Suprapubic skin (tissue), 4 donors: Measurements from ENCODE around the gene SCOC. TPM values are rescaled to one million over a fixed set of nuclear protein-coding genes. Genes with fewer than 3 reads are reported as not detected.

Experiments used
- DNase-seq, 2 donors: peaks; one replicate each; pipeline ENCODE4 v3.0.0-alpha.2; 2019; ENCODE audit warnings: low spot score in 2 of 2
- H3K27ac ChIP-seq: fragments of 200-600 bp; sonication (generic); one replicate; pipeline ENCODE4 v1.5.1; 2019
- H3K27me3 ChIP-seq: fragments of 200-600 bp; sonication (generic); one replicate; pipeline ENCODE4 v1.5.1; 2019
- H3K36me3 ChIP-seq: fragments of 200-600 bp; sonication (generic); one replicate; pipeline ENCODE4 v1.5.1; 2019
- H3K4me1 ChIP-seq: fragments of 200-600 bp; sonication (generic); one replicate; pipeline ENCODE4 v1.5.1; 2019
- H3K4me3 ChIP-seq: fragments of 200-600 bp; sonication (generic); one replicate; pipeline ENCODE4 v1.5.1; 2019; ENCODE audit warnings: mild to moderate bottlenecking
- H3K9me3 ChIP-seq: fragments of 200-600 bp; sonication (generic); one replicate; pipeline ENCODE4 v1.5.1; 2019
- CTCF ChIP-seq, 2 donors: fragments of 200-600 bp in 1 of 2; fragments of 450-650 bp in 1 of 2; sonication (generic) in 1 of 2; IDR thresholded peaks; one replicate each; pipeline ENCODE4 v1.5.1; 2016 to 2019; ENCODE audit warnings: antibody characterized with exemption in 2 of 2, mild to moderate bottlenecking in 1 of 2, moderate library complexity in 1 of 2
- EP300 ChIP-seq: sonication (generic); formaldehyde crosslinking; IDR thresholded peaks from one replicate; pipeline ENCODE4 v1.6.1; 2017; ENCODE audit warnings: antibody characterized with exemption
- POLR2A ChIP-seq, 2 donors: fragments of 450-650 bp; IDR thresholded peaks; one replicate each; pipeline ENCODE4 v1.6.1; 2017; ENCODE audit warnings: antibody characterized with exemption in 2 of 2, mild to moderate bottlenecking in 2 of 2, moderate library complexity in 2 of 2
- POLR2AphosphoS5 ChIP-seq, 3 donors: sonication (generic); formaldehyde crosslinking; IDR thresholded peaks; one replicate each; pipeline ENCODE4 v1.6.1; 2017; ENCODE audit warnings: antibody characterized with exemption in 3 of 3
- WGBS: methylation state at CpG from one replicate; pipeline ENCODE4 v1.1.5; 2018; 5-methylcytosine and 5-hydroxymethylcytosine counted together
- total RNA-seq, 4 donors: library from RNA; depleted of rRNA; stranded (reverse); fragments of >200 nt; gene quantifications; one replicate each; pipeline ENCODE4 v1.1.0, GENCODE V29; 2016

The SCOC gene
- total RNA-seq, 4 donors from 2014 or later = 26.9 to 42.9 (median 34.4) TPM

DNA sequence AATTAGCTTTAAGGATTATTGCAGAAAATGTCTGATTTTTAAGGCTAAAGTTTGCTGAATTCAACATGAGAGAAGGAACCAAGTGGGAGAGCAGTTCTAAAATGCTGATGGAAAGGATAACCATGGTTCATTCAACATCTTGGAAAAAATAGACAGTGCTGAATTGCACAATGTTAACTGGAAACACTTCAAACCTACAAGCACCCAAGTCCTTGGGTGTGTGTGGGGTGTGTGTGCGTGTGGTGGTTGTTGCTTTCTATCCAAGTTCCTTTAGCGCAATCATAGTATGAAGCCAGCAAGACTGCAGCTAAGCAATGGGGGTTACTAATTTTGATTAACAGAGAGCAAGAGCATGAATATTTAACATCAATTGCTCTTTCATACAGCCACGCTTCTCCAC, 29.3 kb upstream of the SCOC start:
- TF ChIP-seq POLR2A (IDR thresholded peaks at IDR 0.05) = no peak
- TF ChIP-seq EP300 = no peak
- no peak for TF ChIP-seq CTCF (IDR thresholded peaks at IDR 0.05)
- no peak for TF ChIP-seq POLR2AphosphoS5 (IDR thresholded peaks at IDR 0.05)
- Histone ChIP-seq H3K36me3 (no peaks in the 10 kb centered on the region), H3K27me3 (no peaks in the 10 kb centered on the region), H3K9me3 (no peaks in the 10 kb centered on the region), H3K4me3 (no peak overlapping the region), H3K27ac (no peak overlapping the region), H3K4me1 (peaks cover 6% of the 10 kb centered on the region)
- 52% methylated on average over 3 of the region's 3 CpGs for WGBS
- DNase-seq = no peak

GRCh38 chr4:140344621-140345020, 28.8 kb upstream of the SCOC start:
- no peak for TF ChIP-seq POLR2AphosphoS5 (IDR thresholded peaks at IDR 0.05)
- no peak for TF ChIP-seq CTCF (IDR thresholded peaks at IDR 0.05)
- no peak for TF ChIP-seq EP300
- no peak for TF ChIP-seq POLR2A (IDR thresholded peaks at IDR 0.05)
- no peak for DNase-seq

DNA sequence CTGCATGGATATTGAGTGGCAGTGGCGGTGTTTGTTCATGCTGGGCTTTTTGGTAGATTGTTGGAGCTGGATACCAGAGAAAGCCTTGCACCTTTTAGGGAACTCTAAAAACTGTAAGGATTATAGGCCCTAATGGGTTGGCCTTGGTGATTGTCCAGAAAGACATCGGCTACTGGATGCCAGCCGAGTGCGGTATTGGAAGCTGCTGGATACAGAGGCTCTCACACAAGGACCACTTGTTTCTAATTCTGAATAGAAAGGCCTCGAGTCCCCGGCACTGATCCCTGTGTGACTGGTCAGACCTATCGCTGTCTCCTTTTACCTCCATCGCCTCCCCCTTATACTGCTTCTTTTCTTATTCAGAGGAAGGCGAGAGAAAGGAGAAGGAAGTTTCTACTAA, 27.3 kb upstream of the SCOC start:
- Histone ChIP-seq H3K36me3 (no peaks in the 10 kb centered on the region), H3K4me3 (no peak overlapping the region), H3K27ac (no peak overlapping the region), H3K9me3 (no peaks in the 10 kb centered on the region), H3K4me1 (peaks cover 6% of the 10 kb centered on the region), H3K27me3 (no peaks in the 10 kb centered on the region)
- no peak for DNase-seq
- 86% methylated on average over 9 of the region's 9 CpGs for WGBS
- TF ChIP-seq POLR2AphosphoS5 (IDR thresholded peaks at IDR 0.05) = no peak

More at GRCh38 chr4:140344621-140345020, 28.8 kb upstream of the SCOC start:
- no peaks in the 10 kb centered on the region for H3K9me3 ChIP-seq
- WGBS = 88% methylated on average over 9 of the region's 9 CpGs
- H3K36me3 ChIP-seq = no peaks in the 10 kb centered on the region
- no peaks in the 10 kb centered on the region for H3K27me3 ChIP-seq
- peaks cover 6% of the 10 kb centered on the region for H3K4me1 ChIP-seq
- no peak overlapping the region for H3K4me3 ChIP-seq
- no peak overlapping the region for H3K27ac ChIP-seq

DNA sequence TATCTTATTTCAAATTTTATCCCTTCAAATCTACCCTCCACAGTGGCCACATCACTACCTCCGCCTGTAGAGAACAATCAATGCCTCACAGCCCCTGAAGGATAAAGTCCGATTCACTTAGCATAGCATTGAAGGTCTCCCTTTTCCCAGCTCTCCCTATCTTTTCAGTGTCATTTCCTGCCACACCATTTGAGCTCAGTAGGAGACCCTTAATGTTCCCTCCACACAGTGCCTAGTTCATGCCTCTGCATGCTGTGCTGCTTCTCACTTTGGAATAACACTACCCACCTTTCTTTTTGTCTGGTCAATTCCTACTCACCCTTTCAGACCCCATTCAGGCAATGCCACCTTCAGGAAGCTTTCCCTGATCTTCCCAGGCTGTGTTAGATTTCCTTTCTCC, 23.6 kb upstream of the SCOC start:
- Histone ChIP-seq H3K27me3 (no peaks in the 10 kb centered on the region), H3K4me1 (no peaks in the 10 kb centered on the region), H3K4me3 (no peak overlapping the region), H3K36me3 (no peaks in the 10 kb centered on the region), H3K9me3 (no peaks in the 10 kb centered on the region), H3K27ac (no peak overlapping the region)
- TF ChIP-seq CTCF (IDR thresholded peaks at IDR 0.05) (no peak), EP300 (no peak), POLR2A (IDR thresholded peaks at IDR 0.05) (no peak), POLR2AphosphoS5 (IDR thresholded peaks at IDR 0.05) (no peak)
- no peak for DNase-seq
- 89% methylated on average over 2 of the region's 2 CpGs for WGBS

GRCh38 chr4:140351093-140352075, 22.1 kb upstream of the SCOC start:
- TF ChIP-seq POLR2A (IDR thresholded peaks at IDR 0.05) (no peak), CTCF (IDR thresholded peaks at IDR 0.05) (no peak), EP300 (no peak), POLR2AphosphoS5 (IDR thresholded peaks at IDR 0.05) (no peak)
- no peaks in the 10 kb centered on the region for H3K9me3 ChIP-seq
- H3K4me3 ChIP-seq = no peak overlapping the region
- no peaks in the 10 kb centered on the region for H3K4me1 ChIP-seq
- WGBS = 87% methylated on average over 28 of the region's 28 CpGs
- no peaks in the 10 kb centered on the region for H3K27me3 ChIP-seq
- DNase-seq = no peak
- no peaks in the 10 kb centered on the region for H3K36me3 ChIP-seq
- H3K27ac ChIP-seq = no peak overlapping the region
